HepG2 (cell line): Measurements from ENCODE around the gene C22orf15. TPM values are rescaled to one million over a fixed set of nuclear protein-coding genes. Genes with fewer than 3 reads are reported as not detected.
A peak's percentile ranks its signal among the peaks of the same experiment; 100 is the strongest.

Experiments used
- GTF2F1 ChIP-seq: fragments of 150-350 bp; IDR thresholded peaks from 2 replicates; pipeline ENCODE4 v1.6.1; 2014; ENCODE audit warnings: low read length
- HHEX ChIP-seq: IDR thresholded peaks from 2 replicates; pipeline ENCODE4 v1.6.1; 2016; ENCODE audit warnings: control low read depth
- MTA3 ChIP-seq: sonication (generic); formaldehyde crosslinking; IDR thresholded peaks from 2 replicates; pipeline ENCODE4 v1.4.0; 2020; ENCODE audit warnings: missing genetic modification reagents
- RXRA ChIP-seq: sonication (generic); formaldehyde crosslinking; IDR thresholded peaks from 2 replicates; pipeline ENCODE4 v1.5.1; 2020; ENCODE audit warnings: missing genetic modification reagents
- SIX4 ChIP-seq: sonication (generic); formaldehyde crosslinking; IDR thresholded peaks from 2 replicates; pipeline ENCODE4 v1.4.0; 2020; ENCODE audit warnings: missing genetic modification reagents
- TBL1XR1 ChIP-seq: fragments of 150-350 bp; IDR thresholded peaks from 2 replicates; pipeline ENCODE4 v1.6.1; 2014; ENCODE audit warnings: borderline replicate concordance, low read length; ENCODE audit not compliant: partially characterized antibody
- ZFP37 ChIP-seq: sonication (generic); formaldehyde crosslinking; IDR thresholded peaks from 2 replicates; pipeline ENCODE4 v1.4.0; 2020; ENCODE audit warnings: missing genetic modification reagents, borderline replicate concordance
- ZKSCAN1 ChIP-seq: fragments of 150-350 bp; IDR thresholded peaks from 2 replicates; pipeline ENCODE4 v1.6.1; 2014; ENCODE audit warnings: low read length
- ZNF224 ChIP-seq: sonication (generic); formaldehyde crosslinking; IDR thresholded peaks from 2 replicates; pipeline ENCODE4 v1.5.0; 2020; ENCODE audit warnings: mild to moderate bottlenecking, missing genetic modification reagents
- ZNF431 ChIP-seq: sonication (generic); formaldehyde crosslinking; IDR thresholded peaks from 2 replicates; pipeline ENCODE4 v1.9.0; 2022; ENCODE audit warnings: missing genetic modification reagents, low read depth, mild to moderate bottlenecking, borderline replicate concordance
- ZNF432 ChIP-seq: sonication (generic); formaldehyde crosslinking; IDR thresholded peaks from 2 replicates; pipeline ENCODE4 v1.5.0; 2020; ENCODE audit warnings: missing genetic modification reagents, mild to moderate bottlenecking, borderline replicate concordance
- ZNF484 ChIP-seq: sonication (generic); formaldehyde crosslinking; IDR thresholded peaks from 2 replicates; pipeline ENCODE4 v1.5.1; 2020; ENCODE audit warnings: mild to moderate bottlenecking, low read depth, missing genetic modification reagents, borderline replicate concordance
- ZNF546 ChIP-seq: sonication (generic); formaldehyde crosslinking; conservative IDR thresholded peaks from 2 replicates; pipeline ENCODE4 v1.8.1; 2023; ENCODE audit warnings: mild to moderate bottlenecking, missing genetic modification reagents
- ZNF572 ChIP-seq: sonication (generic); formaldehyde crosslinking; IDR thresholded peaks from 2 replicates; pipeline ENCODE4 v1.5.1; 2020; ENCODE audit warnings: mild to moderate bottlenecking, missing genetic modification reagents
- ZNF782 ChIP-seq: sonication (generic); formaldehyde crosslinking; IDR thresholded peaks from 2 replicates; pipeline ENCODE4 v1.4.0; 2020; ENCODE audit warnings: missing genetic modification reagents, mild to moderate bottlenecking, borderline replicate concordance
- ZNF790 ChIP-seq: sonication (generic); formaldehyde crosslinking; IDR thresholded peaks from 2 replicates; pipeline ENCODE4 v1.8.0; 2022; ENCODE audit warnings: missing genetic modification reagents, mild to moderate bottlenecking, borderline replicate concordance
- ZNF883 ChIP-seq: sonication (generic); formaldehyde crosslinking; IDR thresholded peaks from 2 replicates; pipeline ENCODE4 v1.5.1; 2020; ENCODE audit warnings: mild to moderate bottlenecking, missing genetic modification reagents; ENCODE audit errors: not compliant biosample characterization
- ZSCAN25 ChIP-seq: sonication (generic); formaldehyde crosslinking; IDR thresholded peaks from 2 replicates; pipeline ENCODE4 v1.8.0; 2022; ENCODE audit warnings: mild to moderate bottlenecking, missing genetic modification reagents
- polyA plus RNA-seq, 8 experiments: library from polyadenylated mRNA; depleted of rRNA in 3 of 8; stranded (reverse) in 7 of 8; unstranded in 1 of 8; fragments of >200 nt; fragmentation: Illumina TruSeq in 4 of 8; extraction: Trizol in 4 of 8; gene quantifications; 2 replicates each; pipeline versions ENCODE4 v1.2.1 to v1.2.3, GENCODE V29; 2011 to 2016; ENCODE audit warnings: low read depth in 4 of 8, missing spikeins in 1 of 8, mixed read lengths in 1 of 8; ENCODE audit not compliant: insufficient read depth in 1 of 8
- total RNA-seq, 5 experiments: library from RNA; depleted of rRNA; stranded (reverse); fragments of >200 nt; fragmentation: Illumina TruSeq; extraction: Trizol; gene quantifications; 2 replicates each; pipeline ENCODE4 v1.2.3, GENCODE V29; 2016; ENCODE audit warnings: low read depth in 1 of 5
- TF ChIP-seq, protein P1 (sequence below): sonication (generic); formaldehyde crosslinking; IDR thresholded peaks from 2 replicates; pipeline ENCODE4 v1.4.0; 2020; ENCODE audit warnings: missing genetic modification reagents
- TF ChIP-seq, protein P2 (sequence below): sonication (generic); formaldehyde crosslinking; IDR thresholded peaks from 2 replicates; pipeline ENCODE4 v1.5.0; 2020; ENCODE audit warnings: mild to moderate bottlenecking, missing genetic modification reagents
- TF ChIP-seq, protein P3 (sequence below): IDR thresholded peaks from 2 replicates; pipeline ENCODE4 v1.6.1; 2016; ENCODE audit warnings: low read depth
- TF ChIP-seq, protein P4 (sequence below): sonication (generic); formaldehyde crosslinking; IDR thresholded peaks from 2 replicates; pipeline ENCODE4 v1.5.0; 2020; ENCODE audit warnings: missing genetic modification reagents

Gene C22orf15
- total and polyA plus RNA-seq, 2 of the 13 experiments (the other 11 are each of a cell fraction or from before 2014, with no cell fraction given): not detected

DNA sequence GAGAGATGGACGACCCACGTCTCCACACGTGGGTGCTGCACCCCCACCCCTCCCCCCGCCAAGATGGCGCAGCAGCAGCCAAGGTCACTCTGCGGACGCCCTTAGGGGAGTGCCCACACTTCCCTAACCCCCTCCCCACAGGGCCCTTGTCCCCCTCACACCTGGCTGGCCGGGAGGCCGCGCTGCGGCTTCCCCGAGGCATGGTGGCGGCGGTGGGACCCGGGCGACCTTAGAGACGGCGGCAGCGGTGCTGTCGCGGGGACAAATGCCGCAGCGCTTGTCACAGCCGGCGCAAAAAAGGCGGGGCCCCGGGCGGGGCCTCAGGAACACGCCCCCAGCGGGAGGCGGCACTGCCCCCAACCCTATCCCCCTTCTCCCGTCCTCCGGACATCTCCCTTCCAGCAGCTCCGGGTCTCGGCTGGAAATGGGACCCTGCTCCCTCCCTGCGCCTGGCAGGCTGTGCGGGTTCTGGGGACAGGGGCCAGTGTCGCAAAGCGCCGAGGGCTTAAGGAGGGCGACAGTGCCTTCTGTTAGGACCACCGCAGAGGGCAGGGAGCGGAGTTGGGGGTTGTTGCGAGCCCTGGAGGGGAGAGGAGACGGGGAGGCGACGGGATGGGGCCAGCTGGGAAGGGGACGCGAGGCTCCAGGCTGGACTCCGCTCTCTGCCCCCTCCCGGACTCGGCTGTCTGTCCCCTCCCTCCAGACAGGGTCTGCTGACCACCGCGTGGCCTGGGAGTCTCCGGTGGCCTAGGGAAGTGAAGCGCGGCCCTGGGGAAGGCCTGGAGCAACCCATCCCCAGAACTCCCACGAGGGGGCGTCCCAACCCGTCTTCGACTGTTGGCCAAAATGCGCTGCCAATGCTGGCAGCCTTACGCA is 5.1 kb downstream of the C22orf15 start, which contains the start of gene CHCHD10 (continued):
- TF ChIP-seq, protein P1, sequence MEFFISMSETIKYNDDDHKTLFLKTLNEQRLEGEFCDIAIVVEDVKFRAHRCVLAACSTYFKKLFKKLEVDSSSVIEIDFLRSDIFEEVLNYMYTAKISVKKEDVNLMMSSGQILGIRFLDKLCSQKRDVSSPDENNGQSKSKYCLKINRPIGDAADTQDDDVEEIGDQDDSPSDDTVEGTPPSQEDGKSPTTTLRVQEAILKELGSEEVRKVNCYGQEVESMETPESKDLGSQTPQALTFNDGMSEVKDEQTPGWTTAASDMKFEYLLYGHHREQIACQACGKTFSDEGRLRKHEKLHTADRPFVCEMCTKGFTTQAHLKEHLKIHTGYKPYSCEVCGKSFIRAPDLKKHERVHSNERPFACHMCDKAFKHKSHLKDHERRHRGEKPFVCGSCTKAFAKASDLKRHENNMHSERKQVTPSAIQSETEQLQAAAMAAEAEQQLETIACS (CRISPR knock-in tag): no peak; the same call in 1 of the 2 replicates
- TF ChIP-seq, protein P2, sequence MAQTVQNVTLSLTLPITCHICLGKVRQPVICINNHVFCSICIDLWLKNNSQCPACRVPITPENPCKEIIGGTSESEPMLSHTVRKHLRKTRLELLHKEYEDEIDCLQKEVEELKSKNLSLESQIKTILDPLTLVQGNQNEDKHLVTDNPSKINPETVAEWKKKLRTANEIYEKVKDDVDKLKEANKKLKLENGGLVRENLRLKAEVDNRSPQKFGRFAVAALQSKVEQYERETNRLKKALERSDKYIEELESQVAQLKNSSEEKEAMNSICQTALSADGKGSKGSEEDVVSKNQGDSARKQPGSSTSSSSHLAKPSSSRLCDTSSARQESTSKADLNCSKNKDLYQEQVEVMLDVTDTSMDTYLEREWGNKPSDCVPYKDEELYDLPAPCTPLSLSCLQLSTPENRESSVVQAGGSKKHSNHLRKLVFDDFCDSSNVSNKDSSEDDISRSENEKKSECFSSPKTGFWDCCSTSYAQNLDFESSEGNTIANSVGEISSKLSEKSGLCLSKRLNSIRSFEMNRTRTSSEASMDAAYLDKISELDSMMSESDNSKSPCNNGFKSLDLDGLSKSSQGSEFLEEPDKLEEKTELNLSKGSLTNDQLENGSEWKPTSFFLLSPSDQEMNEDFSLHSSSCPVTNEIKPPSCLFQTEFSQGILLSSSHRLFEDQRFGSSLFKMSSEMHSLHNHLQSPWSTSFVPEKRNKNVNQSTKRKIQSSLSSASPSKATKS (CRISPR knock-in tag): no peak
- TF ChIP-seq MTA3 (CRISPR knock-in tag): no peak
- TF ChIP-seq ZNF224 (CRISPR knock-in tag): no peak
- TF ChIP-seq ZNF432: no peak
- TF ChIP-seq ZNF790: no peak
- no peak for TF ChIP-seq ZNF883 (CRISPR knock-in tag)
- peak; percentile 55; the same call in 1 of the 2 replicates for TF ChIP-seq RXRA (CRISPR knock-in tag)
- TF ChIP-seq ZNF484: no peak
- TF ChIP-seq TBL1XR1: no peak
- TF ChIP-seq, protein P3, sequence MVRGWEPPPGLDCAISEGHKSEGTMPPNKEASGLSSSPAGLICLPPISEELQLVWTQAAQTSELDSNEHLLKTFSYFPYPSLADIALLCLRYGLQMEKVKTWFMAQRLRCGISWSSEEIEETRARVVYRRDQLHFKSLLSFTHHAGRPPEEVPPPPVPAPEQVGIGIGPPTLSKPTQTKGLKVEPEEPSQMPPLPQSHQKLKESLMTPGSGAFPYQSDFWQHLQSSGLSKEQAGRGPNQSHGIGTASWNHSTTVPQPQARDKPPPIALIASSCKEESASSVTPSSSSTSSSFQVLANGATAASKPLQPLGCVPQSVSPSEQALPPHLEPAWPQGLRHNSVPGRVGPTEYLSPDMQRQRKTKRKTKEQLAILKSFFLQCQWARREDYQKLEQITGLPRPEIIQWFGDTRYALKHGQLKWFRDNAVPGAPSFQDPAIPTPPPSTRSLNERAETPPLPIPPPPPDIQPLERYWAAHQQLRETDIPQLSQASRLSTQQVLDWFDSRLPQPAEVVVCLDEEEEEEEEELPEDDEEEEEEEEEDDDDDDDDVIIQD (CRISPR knock-in tag): no peak
- peak; percentile 91 for TF ChIP-seq ZNF431 (CRISPR knock-in tag)
- TF ChIP-seq ZNF572 (CRISPR knock-in tag): 0 out of 2 replicates have a peak, but pooled peaks have one; percentile 77
- TF ChIP-seq GTF2F1: no peak
- TF ChIP-seq, protein P4, sequence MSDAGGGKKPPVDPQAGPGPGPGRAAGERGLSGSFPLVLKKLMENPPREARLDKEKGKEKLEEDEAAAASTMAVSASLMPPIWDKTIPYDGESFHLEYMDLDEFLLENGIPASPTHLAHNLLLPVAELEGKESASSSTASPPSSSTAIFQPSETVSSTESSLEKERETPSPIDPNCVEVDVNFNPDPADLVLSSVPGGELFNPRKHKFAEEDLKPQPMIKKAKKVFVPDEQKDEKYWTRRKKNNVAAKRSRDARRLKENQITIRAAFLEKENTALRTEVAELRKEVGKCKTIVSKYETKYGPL (CRISPR knock-in tag): no peak
- peak; percentile 80 for TF ChIP-seq ZNF782 (CRISPR knock-in tag)
- no peak for TF ChIP-seq SIX4
- TF ChIP-seq ZFP37 (CRISPR knock-in tag): no peak; the same call in 1 of the 2 replicates
- no peak for TF ChIP-seq HHEX (CRISPR knock-in tag)
- no peak; the same call in none of the 2 replicates for TF ChIP-seq ZNF546 (CRISPR knock-in tag)
- TF ChIP-seq ZKSCAN1: no peak
- TF ChIP-seq ZSCAN25 (CRISPR knock-in tag): no peak; the same call in none of the 2 replicates
